Tibial nerve (tissue), 4 donors: ENCODE measurements around the gene SCN4B. TPM values are rescaled to one million over a fixed set of nuclear protein-coding genes. Genes with fewer than 3 reads are reported as not detected.

Experiments used
- DNase-seq, 2 donors: peaks; one replicate each; pipeline ENCODE4 v3.0.0-alpha.2; 2019; ENCODE audit warnings: low spot score in 2 of 2
- H3K27ac ChIP-seq, 4 donors: fragments of 200-600 bp; sonication (generic) in 3 of 4; one replicate each; pipeline ENCODE4 v1.5.1; 2017 to 2019; ENCODE audit warnings: mild to moderate bottlenecking in 1 of 4
- H3K27me3 ChIP-seq, 2 donors: fragments of 200-600 bp; sonication (generic) in 1 of 2; one replicate each; pipeline versions ENCODE4 v1.5.1 to v1.6.0; 2017 to 2019
- H3K36me3 ChIP-seq, 3 donors: fragments of 200-600 bp; sonication (generic); one replicate each; pipeline ENCODE4 v1.5.1; 2018 to 2019
- H3K4me1 ChIP-seq, 4 donors: fragments of 200-600 bp; sonication (generic) in 3 of 4; one replicate each; pipeline ENCODE4 v1.5.1; 2017 to 2019
- H3K4me3 ChIP-seq, 4 donors: fragments of 200-600 bp; sonication (generic) in 3 of 4; one replicate each; pipeline ENCODE4 v1.5.1; 2017 to 2019; ENCODE audit warnings: mild to moderate bottlenecking in 1 of 4, moderate library complexity in 1 of 4
- H3K9me3 ChIP-seq, 4 donors: fragments of 200-600 bp; sonication (generic) in 3 of 4; one replicate each; pipeline ENCODE4 v1.5.1; 2017 to 2019
- EP300 ChIP-seq, 2 donors: sonication (generic); formaldehyde crosslinking; IDR thresholded peaks; one replicate each; pipeline ENCODE4 v1.6.1; 2017; ENCODE audit warnings: antibody characterized with exemption in 2 of 2, mild to moderate bottlenecking in 1 of 2
- POLR2A ChIP-seq, 2 donors: fragments of 450-650 bp; IDR thresholded peaks; one replicate each; pipeline ENCODE4 v1.6.1; 2017; ENCODE audit warnings: antibody characterized with exemption in 2 of 2, mild to moderate bottlenecking in 2 of 2, moderate library complexity in 2 of 2
- WGBS, 2 donors: methylation state at CpG; one replicate each; pipeline ENCODE4 v1.1.5; 2018; 5-methylcytosine and 5-hydroxymethylcytosine counted together
- total RNA-seq, 4 donors: library from RNA; depleted of rRNA; stranded (reverse); fragments of >200 nt; gene quantifications; one replicate each; pipeline ENCODE4 v1.1.0, GENCODE V29; 2016
- TF ChIP-seq, protein P1 (sequence below), 5 experiments: fragments of 200-600 bp in 3 of 5; fragments of 450-650 bp in 2 of 5; sonication (generic) in 3 of 5; IDR thresholded peaks; one replicate each; pipeline ENCODE4 v1.5.1; 2016 to 2019; ENCODE audit warnings: antibody characterized with exemption in 5 of 5, mild to moderate bottlenecking in 3 of 5, moderate library complexity in 2 of 5

The SCN4B gene
- total RNA-seq, 4 donors from 2014 or later, result 0.66 to 4.1 (median 1.1) TPM

DNA sequence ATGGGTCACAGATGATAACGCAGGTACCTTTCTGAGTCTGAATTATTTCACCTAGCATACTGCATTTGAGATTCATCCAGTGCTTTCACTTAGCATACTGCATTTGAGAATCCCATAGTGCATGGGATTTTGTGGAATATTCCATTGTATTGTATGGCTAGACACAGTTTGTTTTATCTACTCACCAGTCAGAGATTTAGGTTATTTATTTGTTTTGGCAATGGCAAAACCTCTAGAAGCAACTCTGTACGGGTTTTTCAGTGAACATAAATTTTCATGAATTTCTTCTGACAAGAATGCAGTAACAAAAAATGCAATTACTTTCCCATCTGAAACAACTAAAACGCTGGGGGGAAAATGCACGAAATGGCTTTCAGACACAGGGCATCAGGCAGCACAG, 24.3 kb downstream of the SCN4B start:
- Histone ChIP-seq H3K9me3 (no peaks in the 10 kb centered on the region), H3K4me3 (no peak overlapping the region), H3K36me3 (no peaks in the 10 kb centered on the region), H3K27ac (no peak overlapping the region), H3K27me3 (peaks cover 0 to 4% of the 10 kb centered on the region in 2 donors), H3K4me1 (no peaks in the 10 kb centered on the region)
- TF ChIP-seq EP300 (IDR thresholded peaks at IDR 0.05) (no peak), POLR2A (IDR thresholded peaks at IDR 0.05) (no peak)
- TF ChIP-seq, protein P1, sequence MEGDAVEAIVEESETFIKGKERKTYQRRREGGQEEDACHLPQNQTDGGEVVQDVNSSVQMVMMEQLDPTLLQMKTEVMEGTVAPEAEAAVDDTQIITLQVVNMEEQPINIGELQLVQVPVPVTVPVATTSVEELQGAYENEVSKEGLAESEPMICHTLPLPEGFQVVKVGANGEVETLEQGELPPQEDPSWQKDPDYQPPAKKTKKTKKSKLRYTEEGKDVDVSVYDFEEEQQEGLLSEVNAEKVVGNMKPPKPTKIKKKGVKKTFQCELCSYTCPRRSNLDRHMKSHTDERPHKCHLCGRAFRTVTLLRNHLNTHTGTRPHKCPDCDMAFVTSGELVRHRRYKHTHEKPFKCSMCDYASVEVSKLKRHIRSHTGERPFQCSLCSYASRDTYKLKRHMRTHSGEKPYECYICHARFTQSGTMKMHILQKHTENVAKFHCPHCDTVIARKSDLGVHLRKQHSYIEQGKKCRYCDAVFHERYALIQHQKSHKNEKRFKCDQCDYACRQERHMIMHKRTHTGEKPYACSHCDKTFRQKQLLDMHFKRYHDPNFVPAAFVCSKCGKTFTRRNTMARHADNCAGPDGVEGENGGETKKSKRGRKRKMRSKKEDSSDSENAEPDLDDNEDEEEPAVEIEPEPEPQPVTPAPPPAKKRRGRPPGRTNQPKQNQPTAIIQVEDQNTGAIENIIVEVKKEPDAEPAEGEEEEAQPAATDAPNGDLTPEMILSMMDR (IDR thresholded peaks at IDR 0.05), result no peak
- DNase-seq, result no peak
- WGBS, 2 donors, result 43 to 46% methylated on average over 4 of the region's 4 CpGs

DNA sequence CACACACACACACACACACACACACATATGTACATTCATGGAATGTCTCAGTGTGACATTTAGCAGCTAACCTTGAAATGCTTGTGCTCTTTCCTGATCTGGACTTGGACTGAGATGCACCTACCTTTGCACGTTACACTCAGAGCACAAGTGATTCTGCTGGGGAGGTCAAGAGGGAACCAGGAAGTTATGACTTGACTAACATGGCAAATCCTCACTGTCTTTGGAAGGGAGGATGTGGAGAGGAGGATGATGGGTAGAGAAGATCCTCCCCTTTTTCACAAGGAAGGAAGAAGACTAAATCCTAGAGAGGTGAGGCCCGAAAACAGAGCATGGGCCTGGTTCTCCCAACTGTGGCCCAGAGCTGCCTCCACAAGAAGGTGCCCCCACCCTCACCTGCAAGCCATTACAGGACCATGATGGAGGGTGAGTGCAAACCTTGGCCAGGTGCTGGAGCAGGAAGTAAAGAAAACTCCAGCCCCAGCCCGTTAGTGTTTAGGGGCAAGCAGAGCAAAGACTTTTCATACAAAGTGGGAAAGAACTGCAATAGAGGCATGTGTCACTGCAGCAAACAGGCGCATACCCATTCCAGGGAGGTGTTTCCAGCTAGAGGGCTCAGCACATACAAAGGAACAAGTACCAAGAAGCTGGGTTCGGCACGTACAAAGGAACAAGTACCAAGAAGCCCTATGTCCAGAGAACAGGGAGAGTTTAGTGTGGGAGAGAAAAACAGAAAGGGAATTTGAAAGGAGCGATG, 26.4 kb downstream of the SCN4B start:
- Histone ChIP-seq H3K36me3 (no peaks in the 10 kb centered on the region), H3K27ac (no peak overlapping the region), H3K4me3 (no peak overlapping the region), H3K4me1 (no peaks in the 10 kb centered on the region), H3K27me3 (peaks cover 0 to 4% of the 10 kb centered on the region in 2 donors), H3K9me3 (no peaks in the 10 kb centered on the region)
- no peak for DNase-seq
- TF ChIP-seq EP300 (IDR thresholded peaks at IDR 0.05), result no peak
- TF ChIP-seq, protein P1 (IDR thresholded peaks at IDR 0.05), result no peak
- no peak for TF ChIP-seq POLR2A (IDR thresholded peaks at IDR 0.05)
- 81 to 83% methylated on average over 7 of the region's 7 CpGs for WGBS, 2 donors

DNA sequence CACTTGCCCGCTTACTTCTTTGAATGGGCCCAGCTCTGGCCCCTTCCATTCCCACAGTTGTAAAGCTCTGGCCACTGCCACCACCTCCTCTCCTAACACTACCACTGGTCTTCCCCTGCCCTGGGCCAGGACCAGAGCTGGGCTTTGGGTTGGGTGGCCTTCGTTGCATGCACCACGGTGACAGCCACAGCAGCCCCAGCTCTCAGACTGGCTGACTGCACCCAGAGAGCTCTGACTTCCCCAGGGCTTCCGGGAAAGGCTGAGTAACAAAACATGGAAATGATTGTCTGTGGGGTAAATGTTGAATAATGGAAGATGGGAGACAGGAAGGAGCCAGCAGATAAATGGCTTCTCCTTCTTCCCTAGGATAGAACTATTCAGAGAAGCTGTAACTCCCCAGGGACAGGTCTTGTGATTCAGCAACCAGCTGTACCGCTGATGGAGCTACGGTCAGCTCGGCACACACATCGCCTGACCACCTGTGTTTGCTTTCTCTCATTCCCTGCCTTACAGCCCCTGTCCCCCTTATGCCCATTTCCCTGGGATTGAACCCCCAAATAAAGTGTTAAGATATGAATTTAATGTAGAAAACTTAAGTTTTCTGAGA, 27.6 kb downstream of the SCN4B start:
- H3K4me1 ChIP-seq, result no peaks in the 10 kb centered on the region
- H3K9me3 ChIP-seq, result no peaks in the 10 kb centered on the region
- H3K27ac ChIP-seq, result no peak overlapping the region
- TF ChIP-seq EP300 (IDR thresholded peaks at IDR 0.05), result no peak
- TF ChIP-seq, protein P1 (IDR thresholded peaks at IDR 0.05), result no peak
- TF ChIP-seq POLR2A (IDR thresholded peaks at IDR 0.05), result no peak
- 72 to 77% methylated on average over 8 of the region's 8 CpGs for WGBS, 2 donors
- H3K36me3 ChIP-seq, result no peaks in the 10 kb centered on the region
- H3K27me3 ChIP-seq, result peaks cover 0 to 4% of the 10 kb centered on the region in 2 donors
- no peak overlapping the region for H3K4me3 ChIP-seq
- no peak for DNase-seq

DNA sequence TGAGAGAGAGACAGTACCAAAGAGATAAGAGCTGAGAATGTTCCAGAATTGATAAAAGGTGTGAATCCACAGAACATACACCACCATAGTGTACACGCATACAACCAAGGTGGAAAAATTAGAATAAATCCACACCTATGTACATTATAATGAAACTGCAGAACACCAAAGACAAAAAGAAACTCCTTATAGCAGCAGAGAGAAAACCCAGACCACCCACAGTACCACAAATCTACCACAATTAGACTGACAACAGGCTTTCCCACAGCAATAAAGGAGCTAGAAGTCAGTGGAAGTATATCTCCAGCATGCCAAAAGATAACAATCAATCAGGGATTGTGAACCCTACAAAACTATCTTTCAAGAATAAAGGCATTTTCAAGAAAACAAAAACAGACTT, 31.8 kb downstream of the SCN4B start:
- Histone ChIP-seq H3K36me3 (no peaks in the 10 kb centered on the region), H3K4me3 (no peak overlapping the region), H3K27me3 (peaks cover 0 to 8% of the 10 kb centered on the region in 2 donors), H3K27ac (no peak overlapping the region), H3K4me1 (no peaks in the 10 kb centered on the region), H3K9me3 (no peaks in the 10 kb centered on the region)
- TF ChIP-seq EP300 (IDR thresholded peaks at IDR 0.05) (no peak), POLR2A (IDR thresholded peaks at IDR 0.05) (no peak)
- TF ChIP-seq, protein P1 (IDR thresholded peaks at IDR 0.05), result no peak
- no peak for DNase-seq
- 95 to 96% methylated on average over 1 of the region's 1 CpG for WGBS, 2 donors
